Hepatocyte (in vitro differentiated cells): ENCODE results near the gene CHEK1.

Source experiments
- CTCF ChIP-seq: fragments of 200-600 bp; sonication (generic); IDR thresholded peaks from 2 replicates; pipeline ENCODE4 v1.5.1; 2016; ENCODE audit warnings: antibody characterized with exemption, mild to moderate bottlenecking; ENCODE audit not compliant: poor library complexity
- EZH2 ChIP-seq: fragments of 200-600 bp; sonication (generic); IDR thresholded peaks from 2 replicates; pipeline ENCODE4 v1.6.1; 2016; ENCODE audit warnings: antibody characterized with exemption, mild to moderate bottlenecking, borderline replicate concordance

- TF ChIP-seq CTCF (no peak), EZH2 (no peak)
Observed at GRCh38 chr11:125624756-125625213, at the start of gene CHEK1.
